ENCODE results near the gene CAV1. TPM values are rescaled to one million over a fixed set of nuclear protein-coding genes. Genes with fewer than 3 reads are reported as not detected.

The CAV1 gene
- total RNA-seq, 3 donors from 2014 or later (not counting 1 experiment from before 2014, with no cell fraction given) = not detected

GRCh38 chr7:116525913-116526861 is 1.4 kb downstream of the CAV1 start:
- under 1% methylated on average over 76 of the region's 83 CpGs for WGBS (ENCODE audit: insufficient coverage)
- intact Hi-C loops (cut with micrococcal nuclease) = loop anchor here (2.0 kb wide), 2 partner anchors 267 to 353 kb away; no protein-coding TSS in a partner anchor
- Mint-ChIP-seq H3K4me3 (peak overlapping the region; percentile 85), H3K27ac (peak overlapping the region in 1 of 2 donors; percentile 71), H3K27me3 (ENCODE audit: low read depth in 2 of 2) (peaks cover 55 to 80% of the 10 kb centered on the region in 2 donors), H3K4me1 (peaks cover 14 to 25% of the 10 kb centered on the region in 2 donors), H3K9me3 (no peaks in the 10 kb centered on the region), H3K36me3 (no peaks in the 10 kb centered on the region)
- H3K27ac ChIP-seq (ENCODE audit: low read length) = no peak overlapping the region
- H3K4me3 ChIP-seq (ENCODE audit: low read length) = peak overlapping the region; percentile 45
- DNase-seq (peak; percentile 50 to 78), ATAC-seq (peak; percentile 86 to 93 (median 89))
- peak; percentile 76 for TF ChIP-seq CTCF (IDR thresholded peaks at IDR 0.05)
- H3K9me3 ChIP-seq (ENCODE audit: control insufficient read depth, insufficient read depth, low read length) = no peaks in the 10 kb centered on the region
- H3K4me1 ChIP-seq (ENCODE audit: control insufficient read depth, insufficient read depth, low read length) = peaks cover 25% of the 10 kb centered on the region
- H3K36me3 ChIP-seq (ENCODE audit: control insufficient read depth, insufficient read depth, low read length) = no peaks in the 10 kb centered on the region
- H3K27me3 ChIP-seq (ENCODE audit: control insufficient read depth, insufficient read depth, low read length) = peaks cover 46% of the 10 kb centered on the region

GRCh38 chr7:116526897-116527296 is 2.1 kb downstream of the CAV1 start:
- Histone ChIP-seq H3K4me1 (ENCODE audit: control insufficient read depth, insufficient read depth, low read length) (peaks cover 25% of the 10 kb centered on the region), H3K9me3 (ENCODE audit: control insufficient read depth, insufficient read depth, low read length) (no peaks in the 10 kb centered on the region), H3K4me3 (ENCODE audit: low read length) (no peak overlapping the region), H3K36me3 (ENCODE audit: control insufficient read depth, insufficient read depth, low read length) (no peaks in the 10 kb centered on the region), H3K27ac (ENCODE audit: low read length) (no peak overlapping the region), H3K27me3 (ENCODE audit: control insufficient read depth, insufficient read depth, low read length) (peaks cover 46% of the 10 kb centered on the region)
- no peak for ATAC-seq
- H3K4me1 Mint-ChIP-seq = peaks cover 14 to 25% of the 10 kb centered on the region in 2 donors
- H3K4me3 Mint-ChIP-seq = peak overlapping the region; percentile 13
- peak in 1 of 2 donors; percentile 15 for DNase-seq
- H3K27me3 Mint-ChIP-seq (ENCODE audit: low read depth in 2 of 2) = peaks cover 52 to 80% of the 10 kb centered on the region in 2 donors
- H3K36me3 Mint-ChIP-seq = no peaks in the 10 kb centered on the region
- 64% methylated on average over 3 of the region's 5 CpGs for WGBS (ENCODE audit: insufficient coverage)
- TF ChIP-seq CTCF (IDR thresholded peaks at IDR 0.05) = no peak
- H3K9me3 Mint-ChIP-seq = no peaks in the 10 kb centered on the region
- intact Hi-C loops (cut with micrococcal nuclease) = loop anchor here (2.0 kb wide), 2 partner anchors 268 to 354 kb away; no protein-coding TSS in a partner anchor
- H3K27ac Mint-ChIP-seq = no peak overlapping the region

- no peak for TF ChIP-seq CTCF (IDR thresholded peaks at IDR 0.05)
- Mint-ChIP-seq H3K27me3 (ENCODE audit: low read depth in 2 of 2) (peaks cover 48 to 78% of the 10 kb centered on the region in 2 donors), H3K4me3 (no peak overlapping the region), H3K4me1 (peaks cover 14 to 25% of the 10 kb centered on the region in 2 donors), H3K36me3 (no peaks in the 10 kb centered on the region), H3K9me3 (no peaks in the 10 kb centered on the region), H3K27ac (no peak overlapping the region)
- WGBS (ENCODE audit: insufficient coverage) = no CpG with 5 or more reads among the region's 3 CpGs
- no peak for ATAC-seq
- Histone ChIP-seq H3K27me3 (ENCODE audit: control insufficient read depth, insufficient read depth, low read length) (peaks cover 42% of the 10 kb centered on the region), H3K4me1 (ENCODE audit: control insufficient read depth, insufficient read depth, low read length) (peaks cover 25% of the 10 kb centered on the region), H3K4me3 (ENCODE audit: low read length) (no peak overlapping the region), H3K9me3 (ENCODE audit: control insufficient read depth, insufficient read depth, low read length) (no peaks in the 10 kb centered on the region), H3K27ac (ENCODE audit: low read length) (no peak overlapping the region), H3K36me3 (ENCODE audit: control insufficient read depth, insufficient read depth, low read length) (no peaks in the 10 kb centered on the region)
- no peak for DNase-seq
- intact Hi-C loops (cut with micrococcal nuclease) = loop anchor here (2.0 kb wide), 2 partner anchors 269 to 355 kb away; no protein-coding TSS in a partner anchor
Observed at GRCh38 chr7:116527521-116527920, 2.7 kb downstream of the CAV1 start.

All from natural killer cell (primary cell).